DOHH2 (cell line): ENCODE data around the gene CXorf58.
"Not testable (repeated sequence)": the region's sequence is repeated elsewhere in the genome, so short reads cannot be mapped to it uniquely, and the experiment has no call there.

Experiments
- H3F3A ChIP-seq: fragments of 200-600 bp; sonication (generic), shearing (Covaris generic); 2 replicates; pipeline ENCODE4 v1.6.0; 2016; ENCODE audit warnings: antibody characterized with exemption, mild to moderate bottlenecking; ENCODE audit not compliant: control insufficient read depth, insufficient read depth
- H3K27ac ChIP-seq: fragments of 200-600 bp; sonication (generic); 2 replicates; pipeline ENCODE4 v1.5.1; 2014; ENCODE audit warnings: low read depth, mild to moderate bottlenecking, low read length, moderate library complexity
- H3K27me3 ChIP-seq: fragments of 200-600 bp; sonication (generic); 2 replicates; pipeline ENCODE4 v1.6.1; 2014; ENCODE audit warnings: mild to moderate bottlenecking, low read length, mixed read lengths; ENCODE audit not compliant: control insufficient read depth
- H3K36me3 ChIP-seq: fragments of 200-600 bp; sonication (generic); 2 replicates; pipeline ENCODE4 v1.6.1; 2014; ENCODE audit warnings: mild to moderate bottlenecking, low read length, moderate library complexity, mixed read lengths; ENCODE audit not compliant: control insufficient read depth
- H3K4me1 ChIP-seq: fragments of 200-600 bp; sonication (generic); 2 replicates; pipeline ENCODE4 v1.6.1; 2014; ENCODE audit warnings: mild to moderate bottlenecking, low read length, mixed read lengths; ENCODE audit not compliant: control insufficient read depth
- H3K4me2 ChIP-seq: fragments of 200-600 bp; sonication (generic); 2 replicates; pipeline ENCODE4 v1.6.0; 2014; ENCODE audit warnings: mild to moderate bottlenecking, low read length, moderate library complexity
- H3K4me3 ChIP-seq: fragments of 200-600 bp; sonication (generic); 2 replicates; pipeline ENCODE4 v1.5.1; 2014; ENCODE audit warnings: mild to moderate bottlenecking, low read length, mixed read lengths
- H3K79me2 ChIP-seq: fragments of 200-600 bp; sonication (generic); 2 replicates; pipeline ENCODE4 v1.6.1; 2014; ENCODE audit warnings: mild to moderate bottlenecking, low read length, mixed read lengths; ENCODE audit not compliant: control insufficient read depth
- H3K9me2 ChIP-seq: fragments of 200-600 bp; sonication (generic); replicated peaks from 2 replicates; pipeline ENCODE4 v1.6.1; 2014; ENCODE audit warnings: mild to moderate bottlenecking, low read length, mixed read lengths; ENCODE audit not compliant: control insufficient read depth
- H3K9me3 ChIP-seq: fragments of 200-600 bp; sonication (generic); 2 replicates; pipeline ENCODE4 v1.6.1; 2014; ENCODE audit warnings: antibody characterized with exemption, low read length, mixed read lengths; ENCODE audit not compliant: control insufficient read depth, insufficient read depth
- H4K20me1 ChIP-seq: fragments of 200-600 bp; sonication (generic); 2 replicates; pipeline ENCODE4 v1.6.0; 2014; ENCODE audit warnings: low read depth, mild to moderate bottlenecking, antibody characterized with exemption, low read length, moderate library complexity; ENCODE audit not compliant: control insufficient read depth, insufficient read depth
- CTCF ChIP-seq: fragments of 200-600 bp; sonication (generic); IDR thresholded peaks from one replicate; pipeline ENCODE4 v1.5.1; 2014; ENCODE audit warnings: antibody characterized with exemption, mild to moderate bottlenecking, low read depth, low read length; ENCODE audit not compliant: poor library complexity, severe bottlenecking
- EZH2phosphoT487 ChIP-seq: fragments of 200-600 bp; sonication (generic); IDR thresholded peaks from 2 replicates; pipeline ENCODE4 v1.6.1; 2017; ENCODE audit warnings: borderline replicate concordance, mild to moderate bottlenecking, antibody characterized with exemption, low read length, moderate library complexity, mixed read lengths

CXorf58 gene

GRCh38 chrX:23890933-23891332 lies 16.9 kb upstream of the CXorf58 start:
- TF ChIP-seq CTCF (no peak), EZH2phosphoT487 (no peak)
- Histone ChIP-seq H4K20me1 (no peaks in the 10 kb centered on the region), H3K4me3 (no peak overlapping the region), H3K9me3 (no peaks in the 10 kb centered on the region), H3F3A (no peaks in the 10 kb centered on the region), H3K4me2 (no peak overlapping the region), H3K36me3 (no peaks in the 10 kb centered on the region), H3K27me3 (no peaks in the 10 kb centered on the region), H3K79me2 (no peaks in the 10 kb centered on the region), H3K27ac (no peak overlapping the region), H3K9me2 (no peaks in the 10 kb centered on the region), H3K4me1 (no peaks in the 10 kb centered on the region)

GRCh38 chrX:23894993-23895392 lies 12.8 kb upstream of the CXorf58 start:
- not testable (repeated sequence) for H3K79me2 ChIP-seq, H3F3A ChIP-seq, H3K4me1 ChIP-seq, H3K4me2 ChIP-seq, H3K9me2 ChIP-seq, H3K4me3 ChIP-seq, H3K9me3 ChIP-seq, H3K36me3 ChIP-seq, H3K27ac ChIP-seq, H3K27me3 ChIP-seq, H4K20me1 ChIP-seq

GRCh38 chrX:23896539-23896938 lies 11.3 kb upstream of the CXorf58 start:
- H3K27me3 ChIP-seq, H3K9me2 ChIP-seq, H3K36me3 ChIP-seq, H3K9me3 ChIP-seq, H3F3A ChIP-seq, H3K27ac ChIP-seq, H3K4me2 ChIP-seq, H4K20me1 ChIP-seq, H3K4me3 ChIP-seq, H3K4me1 ChIP-seq: not testable (repeated sequence)
- peaks cover 18% of the 10 kb centered on the region for H3K79me2 ChIP-seq

- H3K27me3 ChIP-seq: no peaks in the 10 kb centered on the region
- TF ChIP-seq EZH2phosphoT487 (no peak), CTCF (no peak)
- no peak overlapping the region for H3K4me2 ChIP-seq
Measured at GRCh38 chrX:23896981-23897380, 10.8 kb upstream of the CXorf58 start.

More at GRCh38 chrX:23896981-23897380, 10.8 kb upstream of the CXorf58 start:
- no peaks in the 10 kb centered on the region for H3K9me2 ChIP-seq
- peaks cover 12% of the 10 kb centered on the region for H3K4me1 ChIP-seq
- H3K79me2 ChIP-seq: peaks cover 22% of the 10 kb centered on the region
- H3F3A ChIP-seq: no peaks in the 10 kb centered on the region
- H3K36me3 ChIP-seq: no peaks in the 10 kb centered on the region
- no peaks in the 10 kb centered on the region for H4K20me1 ChIP-seq
- no peak overlapping the region for H3K27ac ChIP-seq
- H3K9me3 ChIP-seq: no peaks in the 10 kb centered on the region
- no peak overlapping the region for H3K4me3 ChIP-seq
